GM20000 (cell line): ENCODE results near the gene RAB11FIP5.

Experiments used
- DNase-seq: peaks from one replicate; pipeline ENCODE4 v3.0.0; 2012; ENCODE audit warnings: low spot score
- TF ChIP-seq, protein P1 (sequence below): IDR thresholded peaks from 2 replicates; pipeline ENCODE4 v1.5.1; 2012; ENCODE audit warnings: mild to moderate bottlenecking, control low read depth; ENCODE audit errors: extremely low read depth, missing control alignments

RAB11FIP5 gene

DNA sequence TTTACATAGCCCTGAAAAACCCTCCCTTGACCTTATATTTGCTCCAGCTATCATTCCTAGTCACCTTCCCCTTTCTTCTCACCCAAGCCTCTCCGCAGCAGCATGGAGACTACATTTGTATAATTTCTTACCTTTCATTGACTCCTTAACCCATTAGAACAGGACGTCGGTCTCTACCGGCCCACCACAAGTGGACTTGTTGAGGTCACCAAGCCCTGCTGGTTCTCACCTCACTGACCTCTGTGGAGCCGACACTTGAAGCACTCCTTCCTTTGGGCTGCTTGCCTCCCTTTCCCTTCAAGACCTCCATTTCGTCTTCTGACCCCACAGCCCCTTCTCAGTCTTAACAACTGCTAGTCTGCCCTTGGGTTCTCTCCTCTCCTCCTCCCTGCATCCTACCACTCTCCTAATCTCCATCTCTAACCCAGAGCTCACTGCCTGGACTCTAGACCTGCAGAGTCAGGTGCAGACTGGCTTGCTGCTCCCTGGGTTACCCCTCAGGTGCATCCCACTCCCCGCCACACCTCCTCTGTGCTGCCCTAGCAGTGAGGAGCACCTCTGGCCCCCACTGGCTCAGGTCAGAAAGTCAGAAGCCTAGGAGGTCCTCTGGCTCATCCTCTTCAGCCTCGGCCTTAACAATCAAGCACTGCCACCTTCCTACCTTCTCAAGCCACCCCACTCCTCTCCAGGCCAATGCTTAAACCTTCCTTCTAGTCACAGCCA, 35.9 kb downstream of the RAB11FIP5 start:
- no peak for DNase-seq
- TF ChIP-seq, protein P1, sequence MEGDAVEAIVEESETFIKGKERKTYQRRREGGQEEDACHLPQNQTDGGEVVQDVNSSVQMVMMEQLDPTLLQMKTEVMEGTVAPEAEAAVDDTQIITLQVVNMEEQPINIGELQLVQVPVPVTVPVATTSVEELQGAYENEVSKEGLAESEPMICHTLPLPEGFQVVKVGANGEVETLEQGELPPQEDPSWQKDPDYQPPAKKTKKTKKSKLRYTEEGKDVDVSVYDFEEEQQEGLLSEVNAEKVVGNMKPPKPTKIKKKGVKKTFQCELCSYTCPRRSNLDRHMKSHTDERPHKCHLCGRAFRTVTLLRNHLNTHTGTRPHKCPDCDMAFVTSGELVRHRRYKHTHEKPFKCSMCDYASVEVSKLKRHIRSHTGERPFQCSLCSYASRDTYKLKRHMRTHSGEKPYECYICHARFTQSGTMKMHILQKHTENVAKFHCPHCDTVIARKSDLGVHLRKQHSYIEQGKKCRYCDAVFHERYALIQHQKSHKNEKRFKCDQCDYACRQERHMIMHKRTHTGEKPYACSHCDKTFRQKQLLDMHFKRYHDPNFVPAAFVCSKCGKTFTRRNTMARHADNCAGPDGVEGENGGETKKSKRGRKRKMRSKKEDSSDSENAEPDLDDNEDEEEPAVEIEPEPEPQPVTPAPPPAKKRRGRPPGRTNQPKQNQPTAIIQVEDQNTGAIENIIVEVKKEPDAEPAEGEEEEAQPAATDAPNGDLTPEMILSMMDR: no peak

DNA sequence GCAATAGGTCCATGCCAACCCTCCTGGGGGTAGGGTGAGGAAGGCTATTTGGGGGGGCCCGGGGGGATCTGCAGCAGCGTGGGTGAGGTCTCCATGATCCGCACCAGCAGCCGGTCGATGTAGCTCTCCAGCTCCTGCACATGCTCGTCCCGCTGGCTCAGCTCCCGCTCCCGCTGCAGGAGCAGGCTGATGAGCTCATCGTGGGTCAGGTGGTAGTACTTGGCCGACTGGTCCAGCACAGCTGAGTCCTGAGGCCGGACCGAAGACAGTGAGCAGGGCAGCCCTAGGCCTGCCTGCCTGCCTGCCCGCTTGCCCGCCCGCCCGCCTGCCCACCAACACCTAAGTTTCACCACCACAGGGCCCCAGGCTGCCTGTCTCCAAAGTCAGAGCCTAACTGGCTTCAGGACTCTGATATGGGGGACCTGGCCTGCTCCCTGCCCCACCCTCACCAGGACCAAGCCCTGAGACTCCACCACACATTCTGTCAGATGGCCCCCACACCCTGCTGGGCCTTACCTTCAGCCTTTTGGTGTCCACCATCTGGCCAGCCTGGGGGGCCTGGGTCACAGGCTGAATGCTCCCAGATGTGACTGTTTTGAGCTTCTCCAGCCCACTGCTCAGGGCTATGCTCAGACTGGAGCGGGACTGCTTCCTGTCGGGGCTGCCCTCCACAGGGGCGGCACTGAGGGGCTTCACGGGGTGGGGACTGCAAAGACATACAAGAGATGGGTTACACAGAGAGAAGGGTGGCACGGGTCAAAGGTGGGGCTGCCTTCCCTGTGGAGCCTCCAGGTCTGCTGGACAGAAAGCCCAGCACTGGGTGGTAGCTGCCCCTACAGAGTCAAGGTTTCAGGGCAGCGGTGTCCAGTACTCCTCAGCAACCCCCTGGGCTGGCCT, 37.0 kb downstream of the RAB11FIP5 start:
- TF ChIP-seq, protein P1: no peak
- DNase-seq: no peak

DNA sequence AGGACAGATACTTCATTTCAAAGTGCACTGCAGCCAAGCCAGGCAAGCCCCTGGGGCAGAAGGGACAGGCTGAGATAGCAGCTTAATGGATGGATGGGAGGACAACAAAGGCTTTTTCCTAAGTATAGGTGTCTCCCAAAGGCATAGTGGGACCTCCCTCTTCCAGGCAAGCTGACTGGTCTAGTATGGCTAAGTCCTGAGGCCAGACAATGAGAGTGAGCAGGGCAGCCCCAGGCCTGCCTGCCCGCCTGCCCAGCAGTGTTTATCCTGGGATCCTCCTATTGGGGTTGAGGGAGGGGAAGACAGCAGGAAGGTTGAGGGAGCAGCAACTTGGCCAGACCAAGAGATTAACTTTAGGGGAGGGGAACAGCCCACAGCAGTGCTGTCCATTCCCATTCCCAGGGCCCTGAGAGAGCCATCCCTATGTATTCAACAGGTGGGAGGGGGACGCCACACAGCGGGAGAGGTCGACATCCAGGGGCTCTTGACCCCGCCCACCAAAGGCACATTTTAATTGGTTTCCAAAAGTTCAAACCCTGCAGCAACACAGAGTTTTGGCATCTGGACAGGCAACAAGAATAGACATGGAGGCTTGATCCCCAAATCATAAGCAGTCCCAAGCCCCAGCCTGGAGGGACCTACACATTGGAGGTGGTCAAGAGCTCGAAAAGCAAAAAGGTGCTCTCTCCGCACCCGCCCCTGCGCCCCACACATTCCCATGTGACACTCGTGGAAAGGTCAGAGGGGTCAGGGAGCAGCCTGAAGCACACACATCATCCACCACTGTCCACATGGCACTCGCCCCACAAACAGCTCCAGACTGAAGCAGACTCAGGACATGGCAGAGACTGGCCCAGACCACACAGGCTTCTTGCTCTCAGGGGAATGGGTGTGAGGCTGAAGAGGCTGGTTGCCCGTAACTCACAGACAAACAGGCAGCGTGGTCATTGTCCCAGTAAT, 38.4 kb downstream of the RAB11FIP5 start:
- DNase-seq: no peak
- TF ChIP-seq, protein P1: no peak

DNA sequence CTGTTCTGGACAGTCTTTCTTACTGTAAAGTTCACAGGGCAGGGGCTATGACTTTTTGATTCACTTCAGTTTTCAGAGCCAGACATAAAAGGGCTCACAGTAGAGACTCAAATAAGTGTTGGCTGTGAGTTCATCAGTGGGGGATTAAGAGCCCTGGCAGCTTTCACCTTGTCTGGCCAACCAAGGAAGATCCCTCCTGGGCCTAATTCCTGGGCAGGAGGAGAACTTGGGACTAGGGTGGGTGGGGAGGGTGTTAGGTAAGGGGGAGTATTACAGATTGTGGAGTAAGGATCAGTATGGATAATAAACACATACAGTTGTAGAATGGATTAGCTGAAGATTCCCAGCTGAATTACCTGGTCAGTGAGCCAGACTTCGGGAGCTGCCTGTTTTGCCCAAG, 40.3 kb downstream of the RAB11FIP5 start:
- no peak for DNase-seq
- TF ChIP-seq, protein P1: no peak

DNA sequence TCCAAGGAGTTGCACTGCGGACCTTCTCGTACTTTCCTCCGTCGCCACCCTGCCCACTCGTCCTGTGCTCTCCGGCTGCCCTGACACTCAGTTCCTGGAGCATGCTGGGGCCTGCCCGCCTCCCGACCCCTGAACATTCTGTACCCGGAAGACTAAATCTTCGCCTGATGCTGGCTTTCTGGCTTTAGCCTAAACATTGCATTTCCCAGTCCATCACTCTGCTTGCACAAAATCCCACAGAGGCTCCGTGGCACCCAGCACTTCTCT, 40.7 kb downstream of the RAB11FIP5 start:
- no peak for DNase-seq
- TF ChIP-seq, protein P1: no peak

DNA sequence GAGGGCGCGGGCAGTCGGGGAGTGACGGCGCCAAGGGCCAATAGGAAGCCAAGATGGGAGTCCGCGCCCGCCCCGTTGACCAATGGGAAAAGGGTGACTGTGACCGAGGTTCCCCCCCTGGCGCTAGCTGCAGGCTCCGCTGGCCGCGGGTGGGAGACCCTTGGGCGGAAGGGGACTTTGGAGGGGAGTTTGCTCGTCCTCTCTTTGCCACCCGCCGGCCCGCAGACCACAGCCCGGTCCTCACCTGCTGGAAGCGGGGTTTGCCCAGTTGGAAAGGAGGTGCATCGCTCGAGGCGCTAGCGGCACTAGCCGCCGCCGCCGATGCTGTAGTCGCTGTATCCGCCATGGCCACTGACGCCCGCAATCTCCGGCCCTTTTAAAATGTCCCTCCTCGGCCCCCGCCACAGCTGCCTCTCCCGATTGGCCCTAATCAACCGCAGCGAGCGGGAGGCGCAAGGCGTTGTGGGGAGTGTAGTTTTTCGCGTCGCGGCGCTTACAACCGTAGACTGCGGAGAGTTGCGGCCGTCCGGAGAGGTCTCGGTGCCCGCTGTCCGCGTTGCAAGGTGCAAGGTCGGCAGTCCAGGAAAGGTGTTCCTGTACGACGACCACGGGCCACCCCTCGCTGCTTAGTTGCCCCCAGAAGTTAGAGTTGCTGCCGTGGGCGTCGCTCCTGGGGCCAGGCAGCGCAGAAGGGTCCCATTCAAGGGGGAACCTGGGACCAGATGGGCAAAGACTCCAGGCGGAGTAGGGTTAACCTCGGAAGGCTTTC, 41.2 kb downstream of the RAB11FIP5 start, which contains the start of gene SFXN5:
TSS of gene SFXN5 (minus strand) at position 353 of the 769 bp plus-strand sequence. CDS start at position 346, 7 bp downstream.
- peak; percentile 99 for DNase-seq
- TF ChIP-seq, protein P1: no peak
